ENCODE results near the gene SHLD1.
"Not testable (repeated sequence)": the region's sequence is repeated elsewhere in the genome, so short reads cannot be mapped to it uniquely, and the experiment has no call there.

Gene SHLD1

GRCh38 chr20:5742041-5742440 is 8.2 kb upstream of the SHLD1 start:
- no peaks in the 10 kb centered on the region for H3K9me3 ChIP-seq (ENCODE audit: severe bottlenecking)
- no peaks in the 10 kb centered on the region for H3K27me3 ChIP-seq (ENCODE audit: insufficient read depth, poor library complexity, severe bottlenecking)
- H3K4me1 ChIP-seq (ENCODE audit: insufficient read depth, poor library complexity, severe bottlenecking) = no peaks in the 10 kb centered on the region
- TF ChIP-seq, protein P1, sequence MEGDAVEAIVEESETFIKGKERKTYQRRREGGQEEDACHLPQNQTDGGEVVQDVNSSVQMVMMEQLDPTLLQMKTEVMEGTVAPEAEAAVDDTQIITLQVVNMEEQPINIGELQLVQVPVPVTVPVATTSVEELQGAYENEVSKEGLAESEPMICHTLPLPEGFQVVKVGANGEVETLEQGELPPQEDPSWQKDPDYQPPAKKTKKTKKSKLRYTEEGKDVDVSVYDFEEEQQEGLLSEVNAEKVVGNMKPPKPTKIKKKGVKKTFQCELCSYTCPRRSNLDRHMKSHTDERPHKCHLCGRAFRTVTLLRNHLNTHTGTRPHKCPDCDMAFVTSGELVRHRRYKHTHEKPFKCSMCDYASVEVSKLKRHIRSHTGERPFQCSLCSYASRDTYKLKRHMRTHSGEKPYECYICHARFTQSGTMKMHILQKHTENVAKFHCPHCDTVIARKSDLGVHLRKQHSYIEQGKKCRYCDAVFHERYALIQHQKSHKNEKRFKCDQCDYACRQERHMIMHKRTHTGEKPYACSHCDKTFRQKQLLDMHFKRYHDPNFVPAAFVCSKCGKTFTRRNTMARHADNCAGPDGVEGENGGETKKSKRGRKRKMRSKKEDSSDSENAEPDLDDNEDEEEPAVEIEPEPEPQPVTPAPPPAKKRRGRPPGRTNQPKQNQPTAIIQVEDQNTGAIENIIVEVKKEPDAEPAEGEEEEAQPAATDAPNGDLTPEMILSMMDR (IDR thresholded peaks at IDR 0.05; ENCODE audit: poor library complexity, severe bottlenecking) = no peak
- no peak overlapping the region for H3K27ac ChIP-seq (ENCODE audit: poor library complexity, severe bottlenecking)
- H3K36me3 ChIP-seq (ENCODE audit: low read depth) = no peaks in the 10 kb centered on the region
- DNase-seq (ENCODE audit: low spot score) = no peak
- ATAC-seq (ENCODE audit: low read depth) = no peak
- H3K4me3 ChIP-seq (ENCODE audit: severe bottlenecking) = no peak overlapping the region

GRCh38 chr20:5745416-5746030 is 4.7 kb upstream of the SHLD1 start:
- ATAC-seq (ENCODE audit: low read depth) (no peak), DNase-seq (ENCODE audit: low spot score) (no peak)
- peaks cover 3% of the 10 kb centered on the region for H3K4me1 ChIP-seq (ENCODE audit: insufficient read depth, poor library complexity, severe bottlenecking)
- no peak overlapping the region for H3K27ac ChIP-seq (ENCODE audit: poor library complexity, severe bottlenecking)
- H3K9me3 ChIP-seq (ENCODE audit: severe bottlenecking) = no peaks in the 10 kb centered on the region
- no peaks in the 10 kb centered on the region for H3K36me3 ChIP-seq (ENCODE audit: low read depth)
- TF ChIP-seq, protein P1 (IDR thresholded peaks at IDR 0.05; ENCODE audit: poor library complexity, severe bottlenecking) = no peak
- no peak overlapping the region for H3K4me3 ChIP-seq (ENCODE audit: severe bottlenecking)
- no peaks in the 10 kb centered on the region for H3K27me3 ChIP-seq (ENCODE audit: insufficient read depth, poor library complexity, severe bottlenecking)

GRCh38 chr20:5746064-5746463 is 4.1 kb upstream of the SHLD1 start:
- H3K27ac ChIP-seq (ENCODE audit: poor library complexity, severe bottlenecking) = no peak overlapping the region
- H3K9me3 ChIP-seq (ENCODE audit: severe bottlenecking) = no peaks in the 10 kb centered on the region
- DNase-seq (ENCODE audit: low spot score) (no peak), ATAC-seq (ENCODE audit: low read depth) (no peak)
- H3K4me1 ChIP-seq (ENCODE audit: insufficient read depth, poor library complexity, severe bottlenecking) = peaks cover 5% of the 10 kb centered on the region
- no peak overlapping the region for H3K4me3 ChIP-seq (ENCODE audit: severe bottlenecking)
- TF ChIP-seq, protein P1 (IDR thresholded peaks at IDR 0.05; ENCODE audit: poor library complexity, severe bottlenecking) = no peak
- H3K36me3 ChIP-seq (ENCODE audit: low read depth) = no peaks in the 10 kb centered on the region
- H3K27me3 ChIP-seq (ENCODE audit: insufficient read depth, poor library complexity, severe bottlenecking) = no peaks in the 10 kb centered on the region

- H3K9me3 ChIP-seq (ENCODE audit: severe bottlenecking) = no peaks in the 10 kb centered on the region
- peaks cover 7% of the 10 kb centered on the region for H3K4me1 ChIP-seq (ENCODE audit: insufficient read depth, poor library complexity, severe bottlenecking)
- no peaks in the 10 kb centered on the region for H3K36me3 ChIP-seq (ENCODE audit: low read depth)
- TF ChIP-seq, protein P1 (IDR thresholded peaks at IDR 0.05; ENCODE audit: poor library complexity, severe bottlenecking) = no peak
- ATAC-seq (ENCODE audit: low read depth) (no peak), DNase-seq (ENCODE audit: low spot score) (no peak)
- no peaks in the 10 kb centered on the region for H3K27me3 ChIP-seq (ENCODE audit: insufficient read depth, poor library complexity, severe bottlenecking)
- no peak overlapping the region for H3K4me3 ChIP-seq (ENCODE audit: severe bottlenecking)
- H3K27ac ChIP-seq (ENCODE audit: poor library complexity, severe bottlenecking) = no peak overlapping the region
Observed at GRCh38 chr20:5748246-5748645, 2.0 kb upstream of the SHLD1 start.

DNA sequence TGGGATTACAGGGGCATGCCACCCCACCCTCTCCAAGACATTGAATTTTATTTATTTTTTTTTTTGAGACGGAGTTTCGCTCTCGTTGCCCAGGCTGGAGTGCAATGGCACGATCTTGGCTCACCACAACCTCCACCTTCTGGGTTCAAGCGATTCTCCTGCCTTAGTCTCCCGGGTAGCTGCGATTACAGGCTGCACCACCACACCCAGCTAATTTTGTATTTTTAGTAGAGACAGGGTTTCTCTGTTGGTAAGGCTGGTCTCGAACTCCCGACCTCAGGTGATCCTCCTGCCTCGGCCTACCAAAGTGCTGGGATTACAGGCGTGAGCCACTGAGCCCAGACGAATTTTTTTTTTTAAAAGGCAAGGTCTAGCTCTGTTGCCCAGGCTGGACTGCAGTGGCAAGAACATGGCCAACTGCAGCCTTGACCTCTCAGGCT is 669 bp upstream of the SHLD1 start:
- H3K27me3 ChIP-seq (ENCODE audit: insufficient read depth, poor library complexity, severe bottlenecking); DNase-seq (ENCODE audit: low spot score); H3K36me3 ChIP-seq (ENCODE audit: low read depth); H3K4me1 ChIP-seq (ENCODE audit: insufficient read depth, poor library complexity, severe bottlenecking); ATAC-seq (ENCODE audit: low read depth); H3K9me3 ChIP-seq (ENCODE audit: severe bottlenecking); H3K4me3 ChIP-seq (ENCODE audit: severe bottlenecking): not testable (repeated sequence)
- peak overlapping the region; percentile 72 for H3K27ac ChIP-seq (ENCODE audit: poor library complexity, severe bottlenecking)
